ENCODE results near the gene ZNRF1. TPM values are rescaled to one million over a fixed set of nuclear protein-coding genes. Genes with fewer than 3 reads are reported as not detected.
A peak's percentile ranks its signal among the peaks of the same experiment; 100 is the strongest.

Gene ZNRF1
- total RNA-seq, 4 donors from 2014 or later: 19.3 to 46.7 (median 32.9) TPM

- WGBS, 2 donors: 62 to 66% methylated on average over 6 of the region's 6 CpGs
- H3K4me3 ChIP-seq (ENCODE audit: low read depth, poor library complexity, severe bottlenecking): no peak overlapping the region
- peak in 1 of 2 donors; percentile 15 for DNase-seq (ENCODE audit: low spot score in 2 of 2)
- intact Hi-C loops (cut with DNase I; ENCODE audit: low total_unique reads): no loop called here
- TF ChIP-seq, protein P1, sequence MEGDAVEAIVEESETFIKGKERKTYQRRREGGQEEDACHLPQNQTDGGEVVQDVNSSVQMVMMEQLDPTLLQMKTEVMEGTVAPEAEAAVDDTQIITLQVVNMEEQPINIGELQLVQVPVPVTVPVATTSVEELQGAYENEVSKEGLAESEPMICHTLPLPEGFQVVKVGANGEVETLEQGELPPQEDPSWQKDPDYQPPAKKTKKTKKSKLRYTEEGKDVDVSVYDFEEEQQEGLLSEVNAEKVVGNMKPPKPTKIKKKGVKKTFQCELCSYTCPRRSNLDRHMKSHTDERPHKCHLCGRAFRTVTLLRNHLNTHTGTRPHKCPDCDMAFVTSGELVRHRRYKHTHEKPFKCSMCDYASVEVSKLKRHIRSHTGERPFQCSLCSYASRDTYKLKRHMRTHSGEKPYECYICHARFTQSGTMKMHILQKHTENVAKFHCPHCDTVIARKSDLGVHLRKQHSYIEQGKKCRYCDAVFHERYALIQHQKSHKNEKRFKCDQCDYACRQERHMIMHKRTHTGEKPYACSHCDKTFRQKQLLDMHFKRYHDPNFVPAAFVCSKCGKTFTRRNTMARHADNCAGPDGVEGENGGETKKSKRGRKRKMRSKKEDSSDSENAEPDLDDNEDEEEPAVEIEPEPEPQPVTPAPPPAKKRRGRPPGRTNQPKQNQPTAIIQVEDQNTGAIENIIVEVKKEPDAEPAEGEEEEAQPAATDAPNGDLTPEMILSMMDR (IDR thresholded peaks at IDR 0.05): no peak
- TF ChIP-seq POLR2A (IDR thresholded peaks at IDR 0.05): no peak
Measured at GRCh38 chr16:75039941-75040340, 41.1 kb downstream of the ZNRF1 start.

GRCh38 chr16:75042426-75043174 is 43.8 kb downstream of the ZNRF1 start:
- WGBS, 2 donors: 57 to 66% methylated on average over 8 of the region's 8 CpGs
- no peak overlapping the region for H3K4me3 ChIP-seq (ENCODE audit: low read depth, poor library complexity, severe bottlenecking)
- TF ChIP-seq, protein P1 (IDR thresholded peaks at IDR 0.05): no peak
- no peak for TF ChIP-seq POLR2A (IDR thresholded peaks at IDR 0.05)
- intact Hi-C loops (cut with DNase I; ENCODE audit: low total_unique reads): no loop called here
- peak in 1 of 2 donors; percentile 81 for DNase-seq (ENCODE audit: low spot score in 2 of 2)

DNA sequence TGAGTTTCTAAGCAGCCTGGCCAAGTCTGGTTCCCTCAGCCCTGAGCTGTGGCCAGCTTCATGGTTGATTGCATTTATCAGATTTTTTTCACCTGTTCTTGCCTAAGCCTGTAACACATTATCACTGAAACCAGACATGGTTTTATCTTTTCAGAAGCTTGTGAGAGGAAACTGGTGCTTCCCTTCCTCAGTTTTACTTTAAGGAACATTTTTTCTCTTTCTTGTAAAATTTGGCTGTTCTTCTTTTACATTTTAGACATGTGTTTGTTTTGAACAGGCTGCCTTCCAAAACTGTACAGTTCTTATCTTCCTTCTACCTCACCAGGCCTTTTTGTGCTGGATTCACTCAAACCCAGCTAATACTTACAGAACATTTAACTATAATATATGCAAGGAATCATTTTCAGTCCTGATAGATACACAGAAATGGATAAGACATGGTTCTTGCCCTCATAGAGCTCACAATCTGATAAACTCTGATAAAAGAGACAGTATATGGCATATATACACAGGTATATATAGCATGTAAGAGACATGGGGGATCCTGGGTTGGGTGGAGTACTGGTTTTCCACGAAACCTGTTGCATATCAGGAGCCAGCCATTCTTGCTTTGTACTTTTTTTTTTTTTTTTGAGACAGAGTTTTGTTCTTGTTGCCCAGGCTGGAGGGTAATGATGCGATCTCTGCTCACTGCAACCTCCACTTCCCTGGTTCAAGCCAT is 44.5 kb downstream of the ZNRF1 start:
- DNase-seq (ENCODE audit: low spot score in 2 of 2): no peak
- 90 to 91% methylated on average over 2 of the region's 2 CpGs for WGBS, 2 donors
- TF ChIP-seq, protein P1 (IDR thresholded peaks at IDR 0.05): no peak
- TF ChIP-seq POLR2A (IDR thresholded peaks at IDR 0.05): no peak
- intact Hi-C loops (cut with DNase I; ENCODE audit: low total_unique reads): no loop called here
- no peak overlapping the region for H3K4me3 ChIP-seq (ENCODE audit: low read depth, poor library complexity, severe bottlenecking)

- intact Hi-C loops (cut with DNase I; ENCODE audit: low total_unique reads): no loop called here
- H3K4me3 ChIP-seq (ENCODE audit: low read depth, poor library complexity, severe bottlenecking): no peak overlapping the region
- WGBS, 2 donors: 10 to 26% methylated on average over 3 of the region's 3 CpGs
- peak; percentile 31 to 87 for DNase-seq (ENCODE audit: low spot score in 2 of 2)
- no peak for TF ChIP-seq POLR2A (IDR thresholded peaks at IDR 0.05)
Measured at GRCh38 chr16:75044800-75045361, 46.1 kb downstream of the ZNRF1 start.

- TF ChIP-seq, protein P1 (IDR thresholded peaks at IDR 0.05): no peak
- no peak for TF ChIP-seq POLR2A (IDR thresholded peaks at IDR 0.05)
- no peak overlapping the region for H3K4me3 ChIP-seq (ENCODE audit: low read depth, poor library complexity, severe bottlenecking)
- intact Hi-C loops (cut with DNase I; ENCODE audit: low total_unique reads): no loop called here
- WGBS, 2 donors: 50 to 54% methylated on average over 3 of the region's 3 CpGs
- peak in 1 of 2 donors; percentile 23 for DNase-seq (ENCODE audit: low spot score in 2 of 2)
Measured at GRCh38 chr16:75045424-75045823, 46.6 kb downstream of the ZNRF1 start.

DNA sequence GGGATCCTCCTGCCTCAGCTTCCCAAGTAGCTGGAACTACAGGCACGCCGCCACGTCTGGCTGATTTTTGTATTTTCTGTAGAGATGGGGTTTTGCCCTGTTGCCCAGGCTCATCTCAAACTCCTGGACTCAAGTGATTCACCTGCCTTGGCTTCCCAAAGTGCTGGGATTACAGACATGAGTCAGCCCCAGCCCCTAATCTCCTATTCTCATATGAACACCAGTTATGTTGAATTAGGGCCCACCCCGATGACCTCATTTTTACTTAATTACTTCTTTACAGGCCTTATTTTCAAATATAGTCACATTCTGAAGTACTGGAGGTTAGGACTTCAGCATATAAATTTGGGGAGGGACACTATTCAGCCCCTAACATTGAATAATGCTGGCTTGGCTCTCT is 49.2 kb downstream of the ZNRF1 start:
- DNase-seq (ENCODE audit: low spot score in 2 of 2): peak in 1 of 2 donors; percentile 26
- TF ChIP-seq, protein P1 (IDR thresholded peaks at IDR 0.05): no peak
- TF ChIP-seq POLR2A (IDR thresholded peaks at IDR 0.05): no peak
- intact Hi-C loops (cut with DNase I; ENCODE audit: low total_unique reads): no loop called here
- no peak overlapping the region for H3K4me3 ChIP-seq (ENCODE audit: low read depth, poor library complexity, severe bottlenecking)
- 93 to 99% methylated on average over 4 of the region's 4 CpGs for WGBS, 2 donors

All from lower leg skin (tissue), 4 donors.